ENCODE measurements around the gene DDB1.
A peak's percentile ranks its signal among the peaks of the same experiment; 100 is the strongest.
"Not testable (repeated sequence)": the region's sequence is repeated elsewhere in the genome, so short reads cannot be mapped to it uniquely, and the experiment has no call there.

Gene DDB1

DNA sequence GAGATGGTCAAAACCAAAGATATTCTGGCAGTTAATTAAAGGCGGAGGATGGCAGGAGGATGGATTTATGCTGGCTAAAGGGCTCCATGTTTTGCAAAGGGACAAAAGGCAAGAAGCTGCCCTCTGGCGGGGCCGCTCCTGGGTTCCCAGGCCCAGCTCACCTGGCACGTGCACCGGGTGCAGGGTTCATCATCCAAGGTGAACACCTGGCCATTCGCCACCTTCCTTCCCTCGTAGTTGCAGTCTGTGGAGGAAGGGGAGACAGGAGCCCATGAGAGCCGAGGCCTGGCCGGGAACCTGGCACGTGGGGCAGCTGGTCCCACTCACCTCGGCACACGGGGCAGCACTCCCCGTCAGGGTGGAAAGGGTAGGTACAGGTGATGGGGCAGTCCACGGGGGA lies 68.1 kb downstream of the DDB1 start:
- DNase-seq = no peak

- DNase-seq = no peak
Observed at GRCh38 chr11:61264371-61264770, 68.5 kb downstream of the DDB1 start.

GRCh38 chr11:61259363-61259762 lies 73.5 kb downstream of the DDB1 start:
- DNase-seq = no peak

GRCh38 chr11:61258546-61258945 lies 74.4 kb downstream of the DDB1 start:
- DNase-seq = no peak

- no peak for DNase-seq
Observed at GRCh38 chr11:61256710-61257482, 76.0 kb downstream of the DDB1 start.

DNA sequence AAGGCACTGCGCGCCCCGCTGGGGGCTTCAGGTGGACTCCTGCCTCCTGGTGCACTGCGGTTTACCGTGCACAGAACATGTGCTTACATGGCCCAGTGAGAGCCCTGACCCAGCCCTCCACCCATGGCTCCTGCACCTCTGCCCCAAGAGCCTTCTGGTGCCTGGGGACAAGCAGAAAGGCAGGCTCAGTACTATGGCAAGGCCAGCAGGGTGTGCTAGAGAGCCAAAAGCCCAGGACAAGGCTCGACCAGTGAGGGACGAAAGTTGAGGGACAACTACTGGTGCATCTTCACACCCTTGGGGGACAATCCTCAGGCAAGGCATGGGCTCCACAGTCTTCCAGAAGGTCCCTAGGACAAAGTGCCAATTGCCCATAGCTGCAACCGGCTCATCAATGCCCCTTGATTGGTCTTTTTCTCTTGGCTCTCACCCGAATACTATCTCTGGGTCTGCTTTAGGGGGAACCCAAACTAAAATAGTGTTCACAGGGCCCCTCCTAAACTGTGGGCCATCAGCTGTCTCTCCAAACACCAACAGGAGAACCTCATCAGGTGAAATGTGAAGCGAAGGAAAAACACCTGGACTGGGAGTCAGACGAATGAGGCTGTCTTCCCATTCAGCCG lies 78.4 kb downstream of the DDB1 start:
- DNase-seq = peak; percentile 40

DNA sequence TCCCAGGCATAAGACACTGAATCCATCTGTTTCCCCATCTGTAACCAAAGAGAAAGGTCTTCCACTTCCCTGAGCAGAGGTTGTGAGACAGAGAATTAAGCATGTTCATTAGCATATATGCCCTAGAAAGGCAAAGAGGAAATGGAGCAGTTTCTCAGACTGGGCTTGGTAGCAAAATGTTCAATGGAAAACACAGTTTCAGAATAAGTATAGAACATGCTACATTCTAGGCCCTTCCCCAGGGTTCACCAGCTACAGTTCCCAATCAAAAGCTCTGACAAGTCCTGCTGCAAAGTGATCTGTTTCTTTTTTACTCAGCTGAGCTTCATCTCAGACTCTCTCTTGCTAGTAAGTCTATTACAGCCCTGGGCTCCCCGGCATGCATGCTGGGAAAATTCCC lies 80.6 kb downstream of the DDB1 start:
- not testable (repeated sequence) for DNase-seq

- not testable (repeated sequence) for DNase-seq
Observed at GRCh38 chr11:61250796-61251765, 81.8 kb downstream of the DDB1 start.
